Measurements from ENCODE around the gene ADPRH. TPM values are rescaled to one million over a fixed set of nuclear protein-coding genes. Genes with fewer than 3 reads are reported as not detected.

The ADPRH gene
- total RNA-seq, 4 donors from 2014 or later = 0.35 to 5.0 (median 1.4) TPM

- no peaks in the 10 kb centered on the region for H3K36me3 ChIP-seq
- peaks cover 0 to 4% (median 0%) of the 10 kb centered on the region in 4 donors for H3K4me1 ChIP-seq
- H3K4me3 ChIP-seq = no peak overlapping the region
- TF ChIP-seq POLR2A (IDR thresholded peaks at IDR 0.05) (no peak), CTCF (IDR thresholded peaks at IDR 0.05) (no peak)
- no peak overlapping the region for H3K27ac ChIP-seq
- no peaks in the 10 kb centered on the region for H3K9me3 ChIP-seq
- no peaks in the 10 kb centered on the region for H3K27me3 ChIP-seq
- no peak for DNase-seq
These were observed 23.4 kb upstream of the ADPRH start for GRCh38 chr3:119555929-119556328.

- Histone ChIP-seq H3K27ac (no peak overlapping the region), H3K36me3 (no peaks in the 10 kb centered on the region), H3K4me3 (no peak overlapping the region), H3K4me1 (peaks cover 0 to 5% (median under 1%) of the 10 kb centered on the region in 4 donors), H3K9me3 (no peaks in the 10 kb centered on the region), H3K27me3 (no peaks in the 10 kb centered on the region)
- TF ChIP-seq POLR2A (IDR thresholded peaks at IDR 0.05) (no peak), CTCF (IDR thresholded peaks at IDR 0.05) (no peak)
- no peak for DNase-seq
These were observed 22.0 kb upstream of the ADPRH start for GRCh38 chr3:119557192-119557876.

- no peaks in the 10 kb centered on the region for H3K9me3 ChIP-seq
These were observed 21.4 kb upstream of the ADPRH start for GRCh38 chr3:119557877-119558269.

GRCh38 chr3:119558626-119559317, 20.5 kb upstream of the ADPRH start:
- no peaks in the 10 kb centered on the region for H3K27me3 ChIP-seq
- no peak for DNase-seq
- H3K27ac ChIP-seq = peak overlapping the region in 1 of 4 donors; percentile 55

More at GRCh38 chr3:119557877-119558269, 21.4 kb upstream of the ADPRH start:
- TF ChIP-seq CTCF (IDR thresholded peaks at IDR 0.05) (no peak), POLR2A (IDR thresholded peaks at IDR 0.05) (no peak)
- Histone ChIP-seq H3K36me3 (no peaks in the 10 kb centered on the region), H3K4me1 (peaks cover 0 to 8% (median 3%) of the 10 kb centered on the region in 4 donors), H3K27me3 (no peaks in the 10 kb centered on the region), H3K4me3 (no peak overlapping the region), H3K27ac (peak overlapping the region in 1 of 4 donors; percentile 43)
- no peak for DNase-seq

GRCh38 chr3:119559441-119559963, 19.8 kb upstream of the ADPRH start, which contains the start of gene CD80:
CD80 (minus strand) TSS chr3:119559614; CDS start chr3:119557728, 1,886 bp downstream.
- Histone ChIP-seq H3K27ac (peak within 1 kb of the TSS in 1 of 4 donors; percentile 55), H3K9me3 (no peaks in the 10 kb centered on the region), H3K36me3 (no peaks in the 10 kb centered on the region), H3K4me1 (peaks cover 0 to 8% (median 3%) of the 10 kb centered on the region in 4 donors), H3K27me3 (no peaks in the 10 kb centered on the region), H3K4me3 (peak within 1 kb of the TSS in 1 of 4 donors; percentile 22)
- DNase-seq = peak; percentile 50 to 91 (median 82)
- TF ChIP-seq CTCF (IDR thresholded peaks at IDR 0.05) (peak in 5 of 6 experiments; percentile 8 to 44 (median 38)), POLR2A (IDR thresholded peaks at IDR 0.05) (no peak)

More at GRCh38 chr3:119558626-119559317, 20.5 kb upstream of the ADPRH start:
- Histone ChIP-seq H3K9me3 (no peaks in the 10 kb centered on the region), H3K4me3 (peak overlapping the region in 1 of 4 donors; percentile 22), H3K36me3 (no peaks in the 10 kb centered on the region), H3K4me1 (peaks cover 0 to 8% (median 3%) of the 10 kb centered on the region in 4 donors)
- no peak for TF ChIP-seq CTCF (IDR thresholded peaks at IDR 0.05)
- TF ChIP-seq POLR2A (IDR thresholded peaks at IDR 0.05) = no peak
